SK-N-SH treated with all-trans-retinoic acid at 6 μM for 48 hours (cell line): ENCODE measurements around the gene ARHGAP25.

Experiments
- ATAC-seq: fragments of 200-7000 bp; cut with Tn5 transposase; 3 replicates; pipeline ENCODE4 v1.9.1; 2020; ENCODE audit warnings: mild to moderate bottlenecking, moderate library complexity
- ARNTL ChIP-seq: fragments of 450-650 bp; formaldehyde crosslinking; IDR thresholded peaks from 2 replicates; pipeline ENCODE4 v1.5.0; 2020; ENCODE audit warnings: low read depth, mild to moderate bottlenecking, moderate library complexity, borderline replicate concordance
- BACH2 ChIP-seq: fragments of 250-450 bp; sonication (Bioruptor Pico); IDR thresholded peaks from 2 replicates; pipeline ENCODE4 v1.9.0; 2021; ENCODE audit warnings: mild to moderate bottlenecking, borderline replicate concordance
- CREB5 ChIP-seq: fragments of 250-450 bp; sonication (Bioruptor Pico); IDR thresholded peaks from 2 replicates; pipeline ENCODE4 v1.5.1; 2020; ENCODE audit warnings: low read depth, mild to moderate bottlenecking, moderate library complexity
- CSDC2 ChIP-seq: fragments of 250-450 bp; sonication (Bioruptor Pico); IDR thresholded peaks from 2 replicates; pipeline ENCODE4 v1.5.0; 2020; ENCODE audit warnings: mild to moderate bottlenecking, moderate library complexity
- CSRNP3 ChIP-seq: fragments of 250-450 bp; sonication (Bioruptor Pico); IDR thresholded peaks from 2 replicates; pipeline ENCODE4 v1.5.1; 2021; ENCODE audit warnings: mild to moderate bottlenecking, moderate library complexity
- ESRRG ChIP-seq: fragments of 250-450 bp; sonication (Bioruptor Pico); IDR thresholded peaks from 2 replicates; pipeline ENCODE4 v1.6.1; 2021; ENCODE audit warnings: mild to moderate bottlenecking
- GLIS3 ChIP-seq: fragments of 250-450 bp; sonication (Bioruptor Pico); IDR thresholded peaks from 2 replicates; pipeline ENCODE4 v1.5.0; 2020; ENCODE audit warnings: mild to moderate bottlenecking, moderate library complexity
- ISL1 ChIP-seq: fragments of 250-450 bp; sonication (Bioruptor Pico); IDR thresholded peaks from 2 replicates; pipeline ENCODE4 v2.1.2; 2022; ENCODE audit warnings: mild to moderate bottlenecking, moderate library complexity
- OSR1 ChIP-seq: fragments of 250-450 bp; sonication (Bioruptor Pico); IDR thresholded peaks from 2 replicates; pipeline ENCODE4 v1.8.0; 2022; ENCODE audit warnings: moderate library complexity, mild to moderate bottlenecking, inconsistent platforms
- PATZ1 ChIP-seq: fragments of 250-450 bp; sonication (Bioruptor Pico); IDR thresholded peaks from 2 replicates; pipeline ENCODE4 v1.8.0; 2020; ENCODE audit warnings: mild to moderate bottlenecking, moderate library complexity, borderline replicate concordance
- PPARA ChIP-seq: fragments of 250-450 bp; sonication (Bioruptor Pico); IDR thresholded peaks from 2 replicates; pipeline ENCODE4 v1.5.0; 2020; ENCODE audit warnings: mild to moderate bottlenecking, borderline replicate concordance
- RARB ChIP-seq: fragments of 250-450 bp; sonication (Bioruptor Pico); IDR thresholded peaks from 2 replicates; pipeline ENCODE4 v1.8.0; 2021; ENCODE audit warnings: mild to moderate bottlenecking, moderate library complexity
- SNAI2 ChIP-seq: fragments of 250-450 bp; sonication (Bioruptor Pico); IDR thresholded peaks from 2 replicates; pipeline ENCODE4 v1.5.0; 2020; ENCODE audit warnings: mild to moderate bottlenecking, moderate library complexity
- TCF4 ChIP-seq: fragments of 250-450 bp; sonication (Bioruptor Pico); IDR thresholded peaks from 2 replicates; pipeline ENCODE4 v1.8.0; 2021; ENCODE audit warnings: mild to moderate bottlenecking, moderate library complexity, borderline replicate concordance
- TOX ChIP-seq: fragments of 250-450 bp; sonication (Bioruptor Pico); IDR thresholded peaks from 2 replicates; pipeline ENCODE4 v1.8.0; 2021; ENCODE audit warnings: mild to moderate bottlenecking, moderate library complexity, borderline replicate concordance
- TSHZ2 ChIP-seq: fragments of 250-450 bp; sonication (Bioruptor Pico); IDR thresholded peaks from 2 replicates; pipeline ENCODE4 v1.5.0; 2020; ENCODE audit warnings: mild to moderate bottlenecking, moderate library complexity
- ZC3H10 ChIP-seq: fragments of 250-450 bp; sonication (Bioruptor Pico); IDR thresholded peaks from 2 replicates; pipeline ENCODE4 v1.5.1; 2021; ENCODE audit warnings: mild to moderate bottlenecking, moderate library complexity
- ZFP3 ChIP-seq: fragments of 250-450 bp; sonication (Bioruptor Pico); IDR thresholded peaks from 2 replicates; pipeline ENCODE4 v1.5.0; 2020; ENCODE audit warnings: mild to moderate bottlenecking, moderate library complexity
- ZFP30 ChIP-seq: fragments of 450-650 bp; formaldehyde crosslinking; IDR thresholded peaks from 2 replicates; pipeline ENCODE4 v1.5.0; 2022; ENCODE audit warnings: mild to moderate bottlenecking, moderate library complexity
- ZNF565 ChIP-seq: fragments of 450-650 bp; formaldehyde crosslinking; conservative IDR thresholded peaks from 2 replicates; pipeline ENCODE4 v1.5.0; 2020; ENCODE audit warnings: low read depth, mild to moderate bottlenecking, moderate library complexity
- ZNF70 ChIP-seq: fragments of 450-650 bp; formaldehyde crosslinking; IDR thresholded peaks from 2 replicates; pipeline ENCODE4 v1.5.0; 2020; ENCODE audit warnings: mild to moderate bottlenecking, moderate library complexity
- ZNF8 ChIP-seq: fragments of 450-650 bp; formaldehyde crosslinking; IDR thresholded peaks from 2 replicates; pipeline ENCODE4 v1.5.0; 2020; ENCODE audit warnings: mild to moderate bottlenecking, moderate library complexity

The ARHGAP25 gene

GRCh38 chr2:68734176-68734575 is 435 bp upstream of the ARHGAP25 start (continued):
- TF ChIP-seq CSRNP3 (CRISPR knock-in tag) (no peak), BACH2 (CRISPR knock-in tag) (no peak), ZNF8 (no peak), CREB5 (CRISPR knock-in tag) (no peak)

GRCh38 chr2:68736086-68736485 is 1.5 kb downstream of the ARHGAP25 start:
- ATAC-seq, result no peak
- no peak for TF ChIP-seq ZFP30 (CRISPR knock-in tag)
- TF ChIP-seq ESRRG (CRISPR knock-in tag), result no peak
- no peak for TF ChIP-seq PATZ1
- TF ChIP-seq TSHZ2 (CRISPR knock-in tag), result no peak
- no peak for TF ChIP-seq ZNF8
- no peak for TF ChIP-seq CREB5 (CRISPR knock-in tag)
- TF ChIP-seq ZFP3, result no peak
- TF ChIP-seq GLIS3 (CRISPR knock-in tag), result no peak
- no peak for TF ChIP-seq PPARA (CRISPR knock-in tag)
- no peak for TF ChIP-seq RARB (CRISPR knock-in tag)
- TF ChIP-seq SNAI2 (CRISPR knock-in tag), result no peak
- TF ChIP-seq ISL1 (CRISPR knock-in tag), result no peak
- TF ChIP-seq CSRNP3 (CRISPR knock-in tag), result no peak
- no peak for TF ChIP-seq CSDC2 (CRISPR knock-in tag)
- no peak for TF ChIP-seq OSR1 (CRISPR knock-in tag)
- TF ChIP-seq ARNTL (CRISPR knock-in tag), result no peak
- TF ChIP-seq ZC3H10 (CRISPR knock-in tag), result no peak
- TF ChIP-seq ZNF70, result no peak
- no peak for TF ChIP-seq BACH2 (CRISPR knock-in tag)

- no peak for ATAC-seq
- no peak for TF ChIP-seq SNAI2 (CRISPR knock-in tag)
- no peak for TF ChIP-seq ZNF70
- no peak for TF ChIP-seq ZNF565 (CRISPR knock-in tag)
- no peak for TF ChIP-seq RARB (CRISPR knock-in tag)
- no peak for TF ChIP-seq TOX
- TF ChIP-seq OSR1 (CRISPR knock-in tag), result no peak
- TF ChIP-seq CSRNP3 (CRISPR knock-in tag), result no peak
- no peak for TF ChIP-seq ZNF8
- TF ChIP-seq ZC3H10 (CRISPR knock-in tag), result no peak
- TF ChIP-seq GLIS3 (CRISPR knock-in tag), result no peak
- no peak for TF ChIP-seq TCF4 (CRISPR knock-in tag)
- no peak for TF ChIP-seq ARNTL (CRISPR knock-in tag)
- no peak for TF ChIP-seq CSDC2 (CRISPR knock-in tag)
- no peak for TF ChIP-seq BACH2 (CRISPR knock-in tag)
- no peak for TF ChIP-seq TSHZ2 (CRISPR knock-in tag)
- TF ChIP-seq ESRRG (CRISPR knock-in tag), result no peak
Observed at GRCh38 chr2:68737711-68738110, 3.1 kb downstream of the ARHGAP25 start.
